NCI-H345 (cell line): Measurements from ENCODE around the gene GAREM1.
A peak's percentile ranks its signal among the peaks of the same experiment; 100 is the strongest.

ENCODE experiments used
- DNase-seq: peaks from one replicate; lab custom pipeline; 2025; lab: John Stamatoyannopoulos, UW

Gene GAREM1

GRCh38 chr18:32424696-32425095 is 46.0 kb downstream of the GAREM1 start:
- no peak for DNase-seq

- no peak for DNase-seq
Observed at GRCh38 chr18:32422978-32423740, 47.5 kb downstream of the GAREM1 start.

- DNase-seq = no peak
Observed at GRCh38 chr18:32422201-32422600, 48.5 kb downstream of the GAREM1 start.

GRCh38 chr18:32420084-32420750 is 50.5 kb downstream of the GAREM1 start:
- no peak for DNase-seq

- DNase-seq = no peak
Observed at GRCh38 chr18:32418148-32418547, 52.5 kb downstream of the GAREM1 start.

GRCh38 chr18:32405588-32405987 is 65.1 kb downstream of the GAREM1 start:
- DNase-seq = no peak

GRCh38 chr18:32401621-32402020 is 69.1 kb downstream of the GAREM1 start:
- no peak for DNase-seq

GRCh38 chr18:32393407-32393806 is 77.3 kb downstream of the GAREM1 start:
- no peak for DNase-seq

GRCh38 chr18:32391126-32391525 is 79.6 kb downstream of the GAREM1 start:
- DNase-seq = no peak

- peak; percentile 90 for DNase-seq
Observed at GRCh38 chr18:32389858-32390257, 80.8 kb downstream of the GAREM1 start.

GRCh38 chr18:32389191-32389590 is 81.5 kb downstream of the GAREM1 start:
- no peak for DNase-seq

- DNase-seq = no peak
Observed at GRCh38 chr18:32386471-32386870, 84.2 kb downstream of the GAREM1 start.

GRCh38 chr18:32383050-32383819 is 87.4 kb downstream of the GAREM1 start:
- no peak for DNase-seq

- DNase-seq = no peak
Observed at GRCh38 chr18:32381761-32382160, 88.9 kb downstream of the GAREM1 start.

- no peak for DNase-seq
Observed at GRCh38 chr18:32380559-32380958, 90.1 kb downstream of the GAREM1 start.

GRCh38 chr18:32379891-32380290 is 90.8 kb downstream of the GAREM1 start:
- DNase-seq = no peak

GRCh38 chr18:32378705-32379104 is 92.0 kb downstream of the GAREM1 start:
- DNase-seq = peak; percentile 38

- DNase-seq = peak; percentile 63
Observed at GRCh38 chr18:32373995-32374394, 96.7 kb downstream of the GAREM1 start.

GRCh38 chr18:32373505-32373904 is 97.2 kb downstream of the GAREM1 start:
- DNase-seq = no peak

GRCh38 chr18:32372381-32373061 is 98.2 kb downstream of the GAREM1 start:
- peak; percentile 93 for DNase-seq

- DNase-seq = no peak
Observed at GRCh38 chr18:32372047-32372380, 98.7 kb downstream of the GAREM1 start.

GRCh38 chr18:32371384-32371783 is 99.3 kb downstream of the GAREM1 start:
- DNase-seq = no peak
